ENCODE measurements around the gene RNF114.
"Not testable (repeated sequence)": the region's sequence is repeated elsewhere in the genome, so short reads cannot be mapped to it uniquely, and the experiment has no call there.

RNF114 gene

GRCh38 chr20:49936153-49937026 lies at the start of gene RNF114:
TSS of gene RNF114 (plus strand) at chr20:49936397. CDS start at chr20:49936413, 16 bp downstream.
- DNase-seq (ENCODE audit: low spot score): peak; percentile 100

- no peak for DNase-seq (ENCODE audit: low spot score)
These were observed 49.5 kb upstream of the RNF114 start for GRCh38 chr20:49886571-49887213.

GRCh38 chr20:49887251-49888211 lies 48.7 kb upstream of the RNF114 start:
- no peak for DNase-seq (ENCODE audit: low spot score)

GRCh38 chr20:49888212-49889000 lies 47.8 kb upstream of the RNF114 start:
- peak; percentile 78 for DNase-seq (ENCODE audit: low spot score)

GRCh38 chr20:49889001-49889934 lies 46.9 kb upstream of the RNF114 start:
- DNase-seq (ENCODE audit: low spot score): no peak

GRCh38 chr20:49889935-49890333 lies 46.3 kb upstream of the RNF114 start:
- DNase-seq (ENCODE audit: low spot score): no peak

- no peak for DNase-seq (ENCODE audit: low spot score)
These were observed 45.5 kb upstream of the RNF114 start for GRCh38 chr20:49890471-49891361.

GRCh38 chr20:49891476-49892110 lies 44.6 kb upstream of the RNF114 start:
- DNase-seq (ENCODE audit: low spot score): no peak

GRCh38 chr20:49892260-49892659 lies 43.9 kb upstream of the RNF114 start:
- no peak for DNase-seq (ENCODE audit: low spot score)

- no peak for DNase-seq (ENCODE audit: low spot score)
These were observed 43.4 kb upstream of the RNF114 start for GRCh38 chr20:49892817-49893216.

GRCh38 chr20:49893242-49894072 lies 42.7 kb upstream of the RNF114 start:
- no peak for DNase-seq (ENCODE audit: low spot score)

GRCh38 chr20:49894073-49894470 lies 42.1 kb upstream of the RNF114 start:
- no peak for DNase-seq (ENCODE audit: low spot score)

- not testable (repeated sequence) for DNase-seq (ENCODE audit: low spot score)
These were observed 40.6 kb upstream of the RNF114 start for GRCh38 chr20:49895474-49896093.

GRCh38 chr20:49896204-49896603 lies 40.0 kb upstream of the RNF114 start:
- no peak for DNase-seq (ENCODE audit: low spot score)

GRCh38 chr20:49899541-49900383 lies 36.4 kb upstream of the RNF114 start:
- no peak for DNase-seq (ENCODE audit: low spot score)

- no peak for DNase-seq (ENCODE audit: low spot score)
These were observed 34.6 kb upstream of the RNF114 start for GRCh38 chr20:49901588-49901987.
